OCI-LY1 (cell line): Measurements from ENCODE around the gene RPL18.

ENCODE experiments used
- H2AFZ ChIP-seq: fragments of 200-600 bp; sonication (generic), shearing (Covaris generic); 2 replicates; pipeline ENCODE4 v1.6.0; 2014; ENCODE audit warnings: antibody characterized with exemption, mild to moderate bottlenecking, low read length
- H3F3A ChIP-seq: fragments of 200-600 bp; sonication (generic), shearing (Covaris generic); 2 replicates; pipeline ENCODE4 v1.6.0; 2014; ENCODE audit warnings: mild to moderate bottlenecking, antibody characterized with exemption, low read length, moderate library complexity; ENCODE audit not compliant: insufficient read depth
- H3K27ac ChIP-seq: fragments of 200-600 bp; sonication (generic); 2 replicates; pipeline ENCODE4 v1.5.1; 2014; ENCODE audit warnings: low read length, mixed run types, mild to moderate bottlenecking, low read depth; ENCODE audit not compliant: poor library complexity, severe bottlenecking
- H3K27me3 ChIP-seq: fragments of 200-600 bp; sonication (generic); 2 replicates; pipeline ENCODE4 v1.6.0; 2014; ENCODE audit warnings: antibody characterized with exemption, mild to moderate bottlenecking, low read length, moderate library complexity; ENCODE audit not compliant: insufficient read depth
- H3K36me3 ChIP-seq: fragments of 200-600 bp; sonication (generic); 2 replicates; pipeline ENCODE4 v1.6.1; 2014; ENCODE audit warnings: mild to moderate bottlenecking, antibody characterized with exemption, low read length, moderate library complexity, mixed read lengths; ENCODE audit not compliant: insufficient read depth
- H3K4me1 ChIP-seq: fragments of 200-600 bp; sonication (generic); 2 replicates; pipeline ENCODE4 v1.5.1; 2014; ENCODE audit warnings: mild to moderate bottlenecking, low read length, moderate library complexity; ENCODE audit not compliant: insufficient read depth, severe bottlenecking
- H3K4me2 ChIP-seq: fragments of 200-600 bp; sonication (generic), shearing (Covaris generic); 2 replicates; pipeline ENCODE4 v1.6.1; 2014; ENCODE audit warnings: low read length
- H3K4me3 ChIP-seq: fragments of 200-600 bp; sonication (generic); 2 replicates; pipeline ENCODE4 v1.5.1; 2014; ENCODE audit warnings: low read length, low read depth, mild to moderate bottlenecking, mixed read lengths; ENCODE audit not compliant: poor library complexity, severe bottlenecking
- H3K79me2 ChIP-seq: fragments of 200-600 bp; shearing (Covaris generic); 2 replicates; pipeline ENCODE4 v1.6.1; 2016; ENCODE audit warnings: mixed run types, low read length, mixed read lengths; ENCODE audit not compliant: insufficient read depth
- H3K9ac ChIP-seq: fragments of 200-600 bp; sonication (generic), shearing (Covaris generic); 2 replicates; pipeline ENCODE4 v1.6.1; 2014; ENCODE audit warnings: mild to moderate bottlenecking, low read length, mixed read lengths
- H3K9me2 ChIP-seq: fragments of 200-600 bp; sonication (generic), shearing (Covaris generic); 2 replicates; pipeline ENCODE4 v1.6.1; 2014; ENCODE audit warnings: low read depth, mild to moderate bottlenecking, low read length, mixed read lengths
- H3K9me3 ChIP-seq: fragments of 200-600 bp; shearing (Covaris generic); 2 replicates; pipeline ENCODE4 v1.6.1; 2014; ENCODE audit warnings: low read length, mixed read lengths
- H4K20me1 ChIP-seq: fragments of 200-600 bp; sonication (generic), shearing (Covaris generic); 2 replicates; pipeline ENCODE4 v1.6.0; 2016; ENCODE audit warnings: mild to moderate bottlenecking, low read length; ENCODE audit not compliant: insufficient read depth
- CTCF ChIP-seq: fragments of 200-600 bp; sonication (generic), shearing (Covaris generic); IDR thresholded peaks from 2 replicates; pipeline ENCODE4 v1.5.1; 2017; ENCODE audit warnings: mild to moderate bottlenecking, antibody characterized with exemption, low read length, moderate library complexity, mixed read lengths
- EZH2 ChIP-seq: fragments of 200-600 bp; sonication (generic), shearing (Covaris generic); IDR thresholded peaks from 2 replicates; pipeline ENCODE4 v1.8.0; 2017; ENCODE audit warnings: borderline replicate concordance, mixed run types, mild to moderate bottlenecking, antibody characterized with exemption, low read length, moderate library complexity, mixed read lengths

Gene RPL18

GRCh38 chr19:48644839-48645619 is 26.1 kb upstream of the RPL18 start:
- Histone ChIP-seq H2AFZ (no peak overlapping the region), H3F3A (no peaks in the 10 kb centered on the region), H3K27me3 (no peaks in the 10 kb centered on the region), H3K4me2 (no peak overlapping the region), H3K4me3 (no peak overlapping the region), H3K9me2 (no peaks in the 10 kb centered on the region), H3K27ac (no peak overlapping the region), H3K4me1 (peaks cover 25% of the 10 kb centered on the region), H3K9ac (no peak overlapping the region), H4K20me1 (no peaks in the 10 kb centered on the region), H3K9me3 (no peaks in the 10 kb centered on the region), H3K79me2 (no peaks in the 10 kb centered on the region), H3K36me3 (no peaks in the 10 kb centered on the region)
- TF ChIP-seq EZH2 (no peak), CTCF (no peak)

GRCh38 chr19:48644355-48644754 is 25.4 kb upstream of the RPL18 start:
- Histone ChIP-seq H3K4me2 (no peak overlapping the region), H3K4me3 (no peak overlapping the region), H3K27ac (no peak overlapping the region), H3K36me3 (no peaks in the 10 kb centered on the region), H4K20me1 (no peaks in the 10 kb centered on the region), H3K9me2 (no peaks in the 10 kb centered on the region), H3K79me2 (no peaks in the 10 kb centered on the region), H3K27me3 (no peaks in the 10 kb centered on the region), H3K9me3 (no peaks in the 10 kb centered on the region), H3K4me1 (peaks cover 20% of the 10 kb centered on the region), H2AFZ (no peak overlapping the region), H3K9ac (no peak overlapping the region), H3F3A (no peaks in the 10 kb centered on the region)
- no peak for TF ChIP-seq CTCF
- no peak for TF ChIP-seq EZH2

DNA sequence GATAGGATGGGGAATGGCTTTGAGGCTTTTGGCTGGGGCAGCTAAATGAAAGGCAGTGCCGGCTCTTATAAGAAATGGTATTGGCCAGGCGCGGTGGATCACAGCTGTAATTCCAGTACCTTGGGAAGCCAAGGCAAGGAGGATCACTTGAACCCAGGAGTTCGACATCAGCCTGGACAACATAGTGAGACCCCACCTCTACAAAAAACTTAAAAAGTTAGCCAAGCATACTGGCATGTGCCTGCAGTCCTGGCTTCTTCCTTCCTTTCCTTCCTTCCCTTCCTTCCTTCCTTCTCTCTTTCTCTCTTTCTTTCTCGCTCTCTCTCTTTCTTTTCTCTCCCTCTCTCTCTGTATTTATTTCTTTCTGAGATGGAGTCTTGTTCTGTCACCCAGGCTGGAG is 23.9 kb upstream of the RPL18 start:
- peaks cover 18% of the 10 kb centered on the region for H3K4me1 ChIP-seq
- H3K36me3 ChIP-seq: no peaks in the 10 kb centered on the region
- TF ChIP-seq CTCF (no peak), EZH2 (no peak)
- no peak overlapping the region for H3K9ac ChIP-seq
- H3K9me3 ChIP-seq: no peaks in the 10 kb centered on the region
- H3K4me2 ChIP-seq: no peak overlapping the region
- no peaks in the 10 kb centered on the region for H4K20me1 ChIP-seq
- H3K27ac ChIP-seq: no peak overlapping the region
- H3K9me2 ChIP-seq: no peaks in the 10 kb centered on the region
- no peak overlapping the region for H2AFZ ChIP-seq
- H3F3A ChIP-seq: no peaks in the 10 kb centered on the region
- H3K79me2 ChIP-seq: no peaks in the 10 kb centered on the region
- H3K27me3 ChIP-seq: no peaks in the 10 kb centered on the region
- H3K4me3 ChIP-seq: no peak overlapping the region
